Right lobe of liver (tissue), 6 donors: Measurements from ENCODE around the gene CDHR3. TPM values are rescaled to one million over a fixed set of nuclear protein-coding genes. Genes with fewer than 3 reads are reported as not detected.

Experiments used
- ATAC-seq, 4 donors: fragments of 200-7000 bp; cut with Tn5 transposase; one replicate each; pipeline ENCODE4 v1.9.1; 2020; ENCODE audit warnings: mild to moderate bottlenecking in 4 of 4, moderate library complexity in 4 of 4
- DNase-seq, 3 donors: peaks; one replicate each; pipeline ENCODE4 v3.0.0-alpha.2; 2020
- H3K27ac ChIP-seq, 3 donors: fragments of 200-600 bp; one replicate each; pipeline ENCODE4 v1.8.0; 2022
- H3K27me3 ChIP-seq, 2 donors: fragments of 200-600 bp; one replicate each; pipeline ENCODE4 v1.8.0; 2022
- H3K36me3 ChIP-seq, 4 donors: fragments of 200-600 bp; sonication (generic) in 1 of 4; one replicate each; pipeline versions ENCODE4 v1.5.1 to v1.8.0; 2017 to 2022; ENCODE audit warnings: control low read depth in 1 of 4
- H3K4me1 ChIP-seq, 4 donors: fragments of 200-600 bp; sonication (generic) in 1 of 4; one replicate each; pipeline versions ENCODE4 v1.5.1 to v1.8.0; 2017 to 2022; ENCODE audit warnings: control low read depth in 1 of 4
- H3K4me3 ChIP-seq, 3 donors: fragments of 200-600 bp; one replicate each; pipeline ENCODE4 v1.8.0; 2022
- H3K9me3 ChIP-seq, 4 donors: fragments of 200-600 bp; sonication (generic) in 1 of 4; one replicate each; pipeline versions ENCODE4 v1.5.1 to v1.8.0; 2017 to 2022; ENCODE audit warnings: control low read depth in 1 of 4
- POLR2A ChIP-seq: fragments of 450-650 bp; IDR thresholded peaks from one replicate; pipeline ENCODE4 v1.6.1; 2017; ENCODE audit warnings: antibody characterized with exemption, mild to moderate bottlenecking
- WGBS: methylation state at CpG from one replicate; pipeline ENCODE4 v1.1.6; 2018; ENCODE audit warnings: low coverage, low lambda C conversion rate; ENCODE audit not compliant: insufficient coverage; ENCODE audit errors: missing lambda C conversion rate; 5-methylcytosine and 5-hydroxymethylcytosine counted together
- intact Hi-C, 2 donors: fragments of 100-400 bp; cut with DNase I; formaldehyde crosslinking; loops; one replicate each; pipeline versions ENCODE4 v1.11.2 to v1.14.1; 2022
- total RNA-seq, 6 experiments: library from RNA; depleted of rRNA in 2 of 6; stranded (reverse); fragments of >200 nt in 2 of 6; fragmentation: NEBNext Ultra II Directional in 3 of 6; extraction: Animal tissue kit (Norgen Biotek cat#: 25700) in 3 of 6; gene quantifications; one replicate each; pipeline versions ENCODE4 v1.1.0 to v1.2.4, GENCODE V29; 2016 to 2023
- TF ChIP-seq, protein P1 (sequence below), 4 donors: fragments of 200-600 bp in 3 of 4; fragments of 450-650 bp in 1 of 4; IDR thresholded peaks; one replicate each; pipeline versions ENCODE4 v1.5.1 to v1.8.0; 2016 to 2022; ENCODE audit warnings: antibody characterized with exemption in 4 of 4, mild to moderate bottlenecking in 2 of 4
- donor health status: DM: no; HTN: yes; CAD: no.
- donor health status: DM: no; HTN: no; CAD: no.
- donor health status: DM: no; HTN: no; CAD: no.
- donor health status: DM: no; HTN: yes; CAD: no.
- donor health status: DM: no; HTN: yes; CAD: no.

Gene CDHR3
- total RNA-seq, 6 experiments from 2014 or later, result 3.6 to 8.6 (median 4.5) TPM

DNA sequence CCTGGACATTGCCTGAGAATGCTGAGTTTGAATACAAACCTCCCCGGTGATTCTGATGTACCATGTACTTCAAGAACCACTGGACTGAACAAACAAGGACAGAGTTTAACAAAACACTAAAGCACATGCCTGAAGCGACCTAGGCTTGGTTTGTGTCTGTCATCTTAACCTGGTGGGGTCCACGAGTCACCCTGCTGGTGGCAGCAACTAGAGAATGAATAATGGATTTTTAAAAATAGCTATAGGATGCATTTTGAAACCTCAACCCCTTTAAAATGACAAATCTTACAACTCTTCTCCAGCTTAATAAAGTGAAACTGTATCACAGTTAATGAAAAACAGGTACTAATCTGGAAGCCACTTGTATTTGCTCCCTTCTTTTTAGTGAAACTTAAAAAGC, 25.2 kb downstream of the CDHR3 start:
- TF ChIP-seq, protein P1, sequence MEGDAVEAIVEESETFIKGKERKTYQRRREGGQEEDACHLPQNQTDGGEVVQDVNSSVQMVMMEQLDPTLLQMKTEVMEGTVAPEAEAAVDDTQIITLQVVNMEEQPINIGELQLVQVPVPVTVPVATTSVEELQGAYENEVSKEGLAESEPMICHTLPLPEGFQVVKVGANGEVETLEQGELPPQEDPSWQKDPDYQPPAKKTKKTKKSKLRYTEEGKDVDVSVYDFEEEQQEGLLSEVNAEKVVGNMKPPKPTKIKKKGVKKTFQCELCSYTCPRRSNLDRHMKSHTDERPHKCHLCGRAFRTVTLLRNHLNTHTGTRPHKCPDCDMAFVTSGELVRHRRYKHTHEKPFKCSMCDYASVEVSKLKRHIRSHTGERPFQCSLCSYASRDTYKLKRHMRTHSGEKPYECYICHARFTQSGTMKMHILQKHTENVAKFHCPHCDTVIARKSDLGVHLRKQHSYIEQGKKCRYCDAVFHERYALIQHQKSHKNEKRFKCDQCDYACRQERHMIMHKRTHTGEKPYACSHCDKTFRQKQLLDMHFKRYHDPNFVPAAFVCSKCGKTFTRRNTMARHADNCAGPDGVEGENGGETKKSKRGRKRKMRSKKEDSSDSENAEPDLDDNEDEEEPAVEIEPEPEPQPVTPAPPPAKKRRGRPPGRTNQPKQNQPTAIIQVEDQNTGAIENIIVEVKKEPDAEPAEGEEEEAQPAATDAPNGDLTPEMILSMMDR (IDR thresholded peaks at IDR 0.05), result no peak
- TF ChIP-seq POLR2A, result no peak
- Histone ChIP-seq H3K9me3 (no peaks in the 10 kb centered on the region), H3K27ac (no peak overlapping the region), H3K4me3 (no peak overlapping the region), H3K36me3 (no peaks in the 10 kb centered on the region), H3K27me3 (no peaks in the 10 kb centered on the region), H3K4me1 (no peaks in the 10 kb centered on the region)
- DNase-seq (no peak), ATAC-seq (no peak)
- intact Hi-C loops, result no loop called here
- WGBS, result 46% methylated on average over 3 of the region's 3 CpGs

DNA sequence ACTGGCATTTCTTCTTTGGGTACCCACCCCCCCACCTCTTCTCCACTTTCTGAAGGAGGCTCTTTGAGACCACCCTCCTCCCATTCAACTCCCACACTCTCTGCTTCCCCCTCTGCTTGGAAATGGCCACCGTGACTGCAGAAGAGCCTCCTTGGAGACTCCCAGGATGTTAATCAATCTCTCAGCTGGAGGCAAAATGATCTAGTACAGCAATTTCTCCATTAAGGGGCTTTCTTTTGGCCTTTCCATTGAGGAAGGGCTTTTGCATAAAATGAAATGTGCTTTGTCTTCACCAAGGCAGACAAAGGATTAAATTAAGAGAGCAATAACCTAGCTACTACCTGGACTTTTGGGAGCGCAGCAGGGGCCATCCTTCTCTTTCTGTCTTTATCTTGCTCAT, 26.1 kb downstream of the CDHR3 start:
- no peaks in the 10 kb centered on the region for H3K4me1 ChIP-seq
- no peak overlapping the region for H3K4me3 ChIP-seq
- intact Hi-C loops, result no loop called here
- TF ChIP-seq POLR2A, result no peak
- TF ChIP-seq, protein P1 (IDR thresholded peaks at IDR 0.05), result no peak
- no peaks in the 10 kb centered on the region for H3K9me3 ChIP-seq
- ATAC-seq (no peak), DNase-seq (no peak)
- no peaks in the 10 kb centered on the region for H3K27me3 ChIP-seq
- no peaks in the 10 kb centered on the region for H3K36me3 ChIP-seq
- H3K27ac ChIP-seq, result no peak overlapping the region
- 90% methylated on average over 2 of the region's 2 CpGs for WGBS

DNA sequence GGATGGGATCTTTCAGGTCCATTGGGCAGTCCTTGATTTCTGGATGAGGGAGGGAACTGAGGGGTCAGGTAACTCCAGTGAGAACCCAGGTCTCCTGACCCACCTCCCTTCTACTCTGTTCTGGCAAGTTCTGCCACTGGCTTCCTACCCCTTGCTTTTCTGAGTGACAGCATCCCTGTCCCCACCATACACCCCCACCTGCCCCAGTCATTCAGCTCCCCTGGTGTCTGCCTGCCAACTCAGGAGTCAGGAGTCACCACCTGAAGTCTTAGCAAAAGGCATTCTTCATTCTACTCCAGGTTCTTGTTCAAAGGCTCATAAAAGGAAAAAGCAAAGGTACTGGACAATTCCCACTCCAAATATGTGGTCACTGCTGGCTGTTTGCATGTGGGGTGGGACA, 26.6 kb downstream of the CDHR3 start:
- Histone ChIP-seq H3K36me3 (no peaks in the 10 kb centered on the region), H3K27me3 (no peaks in the 10 kb centered on the region), H3K4me1 (no peaks in the 10 kb centered on the region), H3K9me3 (no peaks in the 10 kb centered on the region), H3K4me3 (no peak overlapping the region), H3K27ac (no peak overlapping the region)
- intact Hi-C loops, result no loop called here
- DNase-seq, result no peak
- ATAC-seq, result no peak
- TF ChIP-seq, protein P1 (IDR thresholded peaks at IDR 0.05), result no peak
- no peak for TF ChIP-seq POLR2A

DNA sequence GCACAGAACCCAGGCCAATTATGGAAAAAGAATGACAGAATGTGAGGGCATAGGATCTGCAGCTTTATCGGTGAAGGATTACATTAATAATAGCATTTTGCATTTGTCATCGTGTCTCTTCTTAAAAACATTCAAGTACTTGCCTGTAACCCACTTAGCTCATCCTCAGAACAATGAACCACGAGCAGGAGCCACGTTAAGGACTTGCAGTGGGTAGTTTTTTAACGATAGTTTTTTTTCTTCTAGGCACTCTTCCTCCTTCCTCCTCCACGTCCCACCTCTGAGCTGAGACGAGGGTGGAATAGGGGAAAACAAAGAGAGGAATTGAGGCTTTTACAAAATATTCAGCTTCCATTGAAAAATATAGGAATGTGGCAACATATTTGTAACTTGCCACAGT, 27.1 kb downstream of the CDHR3 start:
- ATAC-seq, result no peak
- H3K36me3 ChIP-seq, result no peaks in the 10 kb centered on the region
- no peaks in the 10 kb centered on the region for H3K9me3 ChIP-seq
- intact Hi-C loops, result no loop called here
- H3K27me3 ChIP-seq, result no peaks in the 10 kb centered on the region
- DNase-seq, result no peak
- no peak overlapping the region for H3K27ac ChIP-seq
- TF ChIP-seq, protein P1 (IDR thresholded peaks at IDR 0.05), result no peak
- no peak for TF ChIP-seq POLR2A
- WGBS, result 73% methylated on average over 7 of the region's 7 CpGs
- H3K4me1 ChIP-seq, result no peaks in the 10 kb centered on the region
- H3K4me3 ChIP-seq, result no peak overlapping the region
